ENCODE data around the gene FASTKD1. TPM values are rescaled to one million over a fixed set of nuclear protein-coding genes. Genes with fewer than 3 reads are reported as not detected.

FASTKD1 gene
- total RNA-seq, 2 experiments from 2014 or later: 6.3 to 7.2 TPM

- ChIA-PET CTCF (no interaction called here), POLR2A (no interaction called here)
- intact Hi-C loops (cut with DNase I, micrococcal nuclease): no loop called here
- H3K4me3 Mint-ChIP-seq: no peak overlapping the region
- no peak overlapping the region for H3K27ac Mint-ChIP-seq
- H3K4me3 ChIP-seq (ENCODE audit: low read length): no peak overlapping the region
- no peak overlapping the region for H3K27ac ChIP-seq (ENCODE audit: low read depth in 1 of 2, low read length in 2 of 2)
- no peaks in the 10 kb centered on the region for H3K4me1 Mint-ChIP-seq (ENCODE audit: low read depth)
- no peak for ATAC-seq (ENCODE audit: poor library complexity)
- no peaks in the 10 kb centered on the region for H3K36me3 ChIP-seq (ENCODE audit: insufficient read depth, low read length)
- H3K27me3 ChIP-seq (ENCODE audit: control insufficient read depth in 1 of 2, insufficient read depth in 2 of 2, low read length in 2 of 2): no peaks in the 10 kb centered on the region
- TF ChIP-seq CTCF (IDR thresholded peaks at IDR 0.05): no peak
- DNase-seq: no peak
- no peaks in the 10 kb centered on the region for H3K36me3 Mint-ChIP-seq (ENCODE audit: low read depth)
- no peaks in the 10 kb centered on the region for H3K9me3 ChIP-seq (ENCODE audit: control insufficient read depth in 1 of 2, insufficient read depth in 1 of 2, low read length in 2 of 2)
- H3K4me1 ChIP-seq (ENCODE audit: insufficient read depth, low read length): no peaks in the 10 kb centered on the region
- H3K9me3 Mint-ChIP-seq: no peaks in the 10 kb centered on the region
- H3K27me3 Mint-ChIP-seq: no peaks in the 10 kb centered on the region
Observed at GRCh38 chr2:169510496-169510895, 63.2 kb downstream of the FASTKD1 start.

- Histone ChIP-seq H3K27ac (ENCODE audit: low read depth in 1 of 2, low read length in 2 of 2) (no peak overlapping the region), H3K27me3 (ENCODE audit: control insufficient read depth in 1 of 2, insufficient read depth in 2 of 2, low read length in 2 of 2) (no peaks in the 10 kb centered on the region), H3K36me3 (ENCODE audit: insufficient read depth, low read length) (no peaks in the 10 kb centered on the region), H3K4me3 (ENCODE audit: low read length) (no peak overlapping the region), H3K9me3 (ENCODE audit: control insufficient read depth in 1 of 2, insufficient read depth in 1 of 2, low read length in 2 of 2) (no peaks in the 10 kb centered on the region), H3K4me1 (ENCODE audit: insufficient read depth, low read length) (no peaks in the 10 kb centered on the region)
- Mint-ChIP-seq H3K27ac (no peak overlapping the region), H3K4me3 (no peak overlapping the region), H3K9me3 (no peaks in the 10 kb centered on the region), H3K4me1 (ENCODE audit: low read depth) (no peaks in the 10 kb centered on the region), H3K36me3 (ENCODE audit: low read depth) (no peaks in the 10 kb centered on the region), H3K27me3 (no peaks in the 10 kb centered on the region)
- ATAC-seq (ENCODE audit: poor library complexity) (no peak), DNase-seq (no peak)
- ChIA-PET POLR2A (no interaction called here), CTCF (no interaction called here)
- intact Hi-C loops (cut with DNase I, micrococcal nuclease): no loop called here
- no peak for TF ChIP-seq CTCF (IDR thresholded peaks at IDR 0.05)
Observed at GRCh38 chr2:169509955-169510354, 63.7 kb downstream of the FASTKD1 start.

GRCh38 chr2:169509298-169509885, 64.3 kb downstream of the FASTKD1 start, which contains the start of gene KLHL41:
TSS of gene KLHL41 (plus strand) at chr2:169509702. CDS start at chr2:169509779, 77 bp downstream.
- Histone ChIP-seq H3K4me1 (ENCODE audit: insufficient read depth, low read length) (no peaks in the 10 kb centered on the region), H3K9me3 (ENCODE audit: control insufficient read depth in 1 of 2, insufficient read depth in 1 of 2, low read length in 2 of 2) (no peaks in the 10 kb centered on the region), H3K27me3 (ENCODE audit: control insufficient read depth in 1 of 2, insufficient read depth in 2 of 2, low read length in 2 of 2) (no peaks in the 10 kb centered on the region), H3K36me3 (ENCODE audit: insufficient read depth, low read length) (no peaks in the 10 kb centered on the region), H3K27ac (ENCODE audit: low read depth in 1 of 2, low read length in 2 of 2) (no peak within 1 kb of the TSS), H3K4me3 (ENCODE audit: low read length) (no peak within 1 kb of the TSS)
- intact Hi-C loops (cut with DNase I, micrococcal nuclease): no loop called here
- POLR2A ChIA-PET: no interaction called here
- ATAC-seq (ENCODE audit: poor library complexity): no peak
- DNase-seq: no peak
- Mint-ChIP-seq H3K4me3 (no peak within 1 kb of the TSS), H3K9me3 (no peaks in the 10 kb centered on the region), H3K27ac (no peak within 1 kb of the TSS), H3K36me3 (ENCODE audit: low read depth) (peaks cover under 1% of the 10 kb centered on the region), H3K4me1 (ENCODE audit: low read depth) (no peaks in the 10 kb centered on the region), H3K27me3 (no peaks in the 10 kb centered on the region)
- CTCF ChIA-PET: no interaction called here
- TF ChIP-seq CTCF (IDR thresholded peaks at IDR 0.05): no peak

Data from CD4-positive, alpha-beta T cell (primary cell).